ENCODE measurements around the gene FNDC10. TPM values are rescaled to one million over a fixed set of nuclear protein-coding genes. Genes with fewer than 3 reads are reported as not detected.

The FNDC10 gene
- total and polyA plus RNA-seq, 4 donors, result 0.38 to 3.0 (median 0.83) TPM

GRCh38 chr1:1567891-1568291, 32.0 kb downstream of the FNDC10 start:
- Histone ChIP-seq H3K27ac (ENCODE audit: low read depth in 1 of 2, low read length in 2 of 2) (no peak overlapping the region), H3K36me3 (ENCODE audit: control insufficient read depth in 1 of 2, insufficient read depth in 2 of 2, low read length in 1 of 2) (peaks cover 0 to 5% of the 10 kb centered on the region in 2 donors), H3K9me3 (ENCODE audit: control insufficient read depth, low read length) (no peaks in the 10 kb centered on the region), H3K27me3 (ENCODE audit: control insufficient read depth in 1 of 2, insufficient read depth in 2 of 2, low read length in 1 of 2) (no peaks in the 10 kb centered on the region), H3K4me1 (ENCODE audit: control insufficient read depth in 1 of 2, insufficient read depth in 2 of 2, low read length in 2 of 2) (no peaks in the 10 kb centered on the region), H3K4me3 (ENCODE audit: low read length in 2 of 2) (no peak overlapping the region)
- intact Hi-C loops (cut with DNase I), result no loop called here
- ATAC-seq (ENCODE audit: low FRiP score) (no peak), DNase-seq (no peak)
- 66 to 69% methylated on average over 10 of the region's 10 CpGs for WGBS, 2 donors

- peaks cover 0 to 5% of the 10 kb centered on the region in 2 donors for H3K36me3 ChIP-seq (ENCODE audit: control insufficient read depth in 1 of 2, insufficient read depth in 2 of 2, low read length in 1 of 2)
- H3K4me3 ChIP-seq (ENCODE audit: low read length in 2 of 2), result no peak overlapping the region
- H3K27ac ChIP-seq (ENCODE audit: low read depth in 1 of 2, low read length in 2 of 2), result no peak overlapping the region
- no peaks in the 10 kb centered on the region for H3K9me3 ChIP-seq (ENCODE audit: control insufficient read depth, low read length)
- intact Hi-C loops (cut with DNase I), result no loop called here
- H3K27me3 ChIP-seq (ENCODE audit: control insufficient read depth in 1 of 2, insufficient read depth in 2 of 2, low read length in 1 of 2), result no peaks in the 10 kb centered on the region
- 73 to 79% methylated on average over 31 of the region's 31 CpGs for WGBS, 2 donors
- H3K4me1 ChIP-seq (ENCODE audit: control insufficient read depth in 1 of 2, insufficient read depth in 2 of 2, low read length in 2 of 2), result no peaks in the 10 kb centered on the region
- DNase-seq, result no peak
- ATAC-seq (ENCODE audit: low FRiP score), result no peak
Observed at GRCh38 chr1:1567152-1567875, 32.6 kb downstream of the FNDC10 start.

GRCh38 chr1:1565340-1565739, 34.6 kb downstream of the FNDC10 start:
- WGBS, 2 donors, result 92 to 95% methylated on average over 10 of the region's 10 CpGs
- no peak for DNase-seq
- intact Hi-C loops (cut with DNase I), result no loop called here
- no peak overlapping the region for H3K27ac ChIP-seq (ENCODE audit: low read depth in 1 of 2, low read length in 2 of 2)
- peaks cover 0 to 5% of the 10 kb centered on the region in 2 donors for H3K36me3 ChIP-seq (ENCODE audit: control insufficient read depth in 1 of 2, insufficient read depth in 2 of 2, low read length in 1 of 2)
- H3K4me3 ChIP-seq (ENCODE audit: low read length in 2 of 2), result no peak overlapping the region
- H3K9me3 ChIP-seq (ENCODE audit: control insufficient read depth, low read length), result no peaks in the 10 kb centered on the region
- H3K27me3 ChIP-seq (ENCODE audit: control insufficient read depth in 1 of 2, insufficient read depth in 2 of 2, low read length in 1 of 2), result no peaks in the 10 kb centered on the region
- ATAC-seq (ENCODE audit: low FRiP score), result no peak
- no peaks in the 10 kb centered on the region for H3K4me1 ChIP-seq (ENCODE audit: control insufficient read depth in 1 of 2, insufficient read depth in 2 of 2, low read length in 2 of 2)

- H3K9me3 ChIP-seq (ENCODE audit: control insufficient read depth, low read length), result no peaks in the 10 kb centered on the region
- H3K36me3 ChIP-seq (ENCODE audit: control insufficient read depth in 1 of 2, insufficient read depth in 2 of 2, low read length in 1 of 2), result peaks cover 0 to 5% of the 10 kb centered on the region in 2 donors
Observed at GRCh38 chr1:1564268-1564667, 35.7 kb downstream of the FNDC10 start.

GRCh38 chr1:1563688-1564087, 36.2 kb downstream of the FNDC10 start:
- Histone ChIP-seq H3K27ac (ENCODE audit: low read depth in 1 of 2, low read length in 2 of 2) (no peak overlapping the region), H3K27me3 (ENCODE audit: control insufficient read depth in 1 of 2, insufficient read depth in 2 of 2, low read length in 1 of 2) (no peaks in the 10 kb centered on the region), H3K36me3 (ENCODE audit: control insufficient read depth in 1 of 2, insufficient read depth in 2 of 2, low read length in 1 of 2) (peaks cover 0 to 5% of the 10 kb centered on the region in 2 donors), H3K4me1 (ENCODE audit: control insufficient read depth in 1 of 2, insufficient read depth in 2 of 2, low read length in 2 of 2) (no peaks in the 10 kb centered on the region), H3K9me3 (ENCODE audit: control insufficient read depth, low read length) (no peaks in the 10 kb centered on the region), H3K4me3 (ENCODE audit: low read length in 2 of 2) (no peak overlapping the region)
- intact Hi-C loops (cut with DNase I), result no loop called here
- ATAC-seq (ENCODE audit: low FRiP score) (no peak), DNase-seq (no peak)
- 87 to 93% methylated on average over 12 of the region's 12 CpGs for WGBS, 2 donors

More at GRCh38 chr1:1564268-1564667, 35.7 kb downstream of the FNDC10 start:
- DNase-seq (no peak), ATAC-seq (ENCODE audit: low FRiP score) (no peak)
- Histone ChIP-seq H3K27ac (ENCODE audit: low read depth in 1 of 2, low read length in 2 of 2) (no peak overlapping the region), H3K27me3 (ENCODE audit: control insufficient read depth in 1 of 2, insufficient read depth in 2 of 2, low read length in 1 of 2) (no peaks in the 10 kb centered on the region), H3K4me1 (ENCODE audit: control insufficient read depth in 1 of 2, insufficient read depth in 2 of 2, low read length in 2 of 2) (no peaks in the 10 kb centered on the region), H3K4me3 (ENCODE audit: low read length in 2 of 2) (no peak overlapping the region)
- intact Hi-C loops (cut with DNase I), result no loop called here
- WGBS, 2 donors, result 76 to 81% methylated on average over 19 of the region's 19 CpGs

- Histone ChIP-seq H3K9me3 (ENCODE audit: control insufficient read depth, low read length) (no peaks in the 10 kb centered on the region), H3K27ac (ENCODE audit: low read depth in 1 of 2, low read length in 2 of 2) (no peak overlapping the region), H3K36me3 (ENCODE audit: control insufficient read depth in 1 of 2, insufficient read depth in 2 of 2, low read length in 1 of 2) (peaks cover 0 to 5% of the 10 kb centered on the region in 2 donors), H3K4me3 (ENCODE audit: low read length in 2 of 2) (no peak overlapping the region), H3K27me3 (ENCODE audit: control insufficient read depth in 1 of 2, insufficient read depth in 2 of 2, low read length in 1 of 2) (no peaks in the 10 kb centered on the region), H3K4me1 (ENCODE audit: control insufficient read depth in 1 of 2, insufficient read depth in 2 of 2, low read length in 2 of 2) (no peaks in the 10 kb centered on the region)
- intact Hi-C loops (cut with DNase I), result no loop called here
- DNase-seq (no peak), ATAC-seq (ENCODE audit: low FRiP score) (no peak)
- WGBS, 2 donors, result 85 to 88% methylated on average over 21 of the region's 21 CpGs
Observed at GRCh38 chr1:1562556-1563195, 37.3 kb downstream of the FNDC10 start.

GRCh38 chr1:1561801-1562470, 38.0 kb downstream of the FNDC10 start:
- Histone ChIP-seq H3K4me3 (ENCODE audit: low read length in 2 of 2) (no peak overlapping the region), H3K4me1 (ENCODE audit: control insufficient read depth in 1 of 2, insufficient read depth in 2 of 2, low read length in 2 of 2) (no peaks in the 10 kb centered on the region), H3K36me3 (ENCODE audit: control insufficient read depth in 1 of 2, insufficient read depth in 2 of 2, low read length in 1 of 2) (peaks cover 0 to 5% of the 10 kb centered on the region in 2 donors), H3K27me3 (ENCODE audit: control insufficient read depth in 1 of 2, insufficient read depth in 2 of 2, low read length in 1 of 2) (no peaks in the 10 kb centered on the region), H3K27ac (ENCODE audit: low read depth in 1 of 2, low read length in 2 of 2) (no peak overlapping the region), H3K9me3 (ENCODE audit: control insufficient read depth, low read length) (no peaks in the 10 kb centered on the region)
- DNase-seq, result no peak
- intact Hi-C loops (cut with DNase I), result no loop called here
- WGBS, 2 donors, result 86 to 90% methylated on average over 15 of the region's 15 CpGs
- ATAC-seq (ENCODE audit: low FRiP score), result no peak

- 87 to 88% methylated on average over 9 of the region's 9 CpGs for WGBS, 2 donors
- no peak for ATAC-seq (ENCODE audit: low FRiP score)
- H3K27ac ChIP-seq (ENCODE audit: low read depth in 1 of 2, low read length in 2 of 2), result no peak overlapping the region
- H3K9me3 ChIP-seq (ENCODE audit: control insufficient read depth, low read length), result no peaks in the 10 kb centered on the region
- H3K27me3 ChIP-seq (ENCODE audit: control insufficient read depth in 1 of 2, insufficient read depth in 2 of 2, low read length in 1 of 2), result no peaks in the 10 kb centered on the region
- H3K4me1 ChIP-seq (ENCODE audit: control insufficient read depth in 1 of 2, insufficient read depth in 2 of 2, low read length in 2 of 2), result no peaks in the 10 kb centered on the region
- peaks cover 0 to 5% of the 10 kb centered on the region in 2 donors for H3K36me3 ChIP-seq (ENCODE audit: control insufficient read depth in 1 of 2, insufficient read depth in 2 of 2, low read length in 1 of 2)
- intact Hi-C loops (cut with DNase I), result no loop called here
- no peak overlapping the region for H3K4me3 ChIP-seq (ENCODE audit: low read length in 2 of 2)
- DNase-seq, result no peak
Observed at GRCh38 chr1:1560178-1560577, 39.8 kb downstream of the FNDC10 start.

All from aorta (tissue), 5 donors.